H54 (cell line): ENCODE measurements around the gene POTEH.
"Not testable (repeated sequence)": the region's sequence is repeated elsewhere in the genome, so short reads cannot be mapped to it uniquely, and the experiment has no call there.

Experiments used
- DNase-seq: peaks from one replicate; pipeline ENCODE4 v3.0.0; 2011; ENCODE audit warnings: low spot score, mixed read lengths; ENCODE audit not compliant: insufficient read length
- FAIRE-seq: peaks from 3 replicates; lab custom pipeline; 2011; peaks lifted over from hg19 to GRCh38; lab: Jason Lieb, UNC

Gene POTEH

DNA sequence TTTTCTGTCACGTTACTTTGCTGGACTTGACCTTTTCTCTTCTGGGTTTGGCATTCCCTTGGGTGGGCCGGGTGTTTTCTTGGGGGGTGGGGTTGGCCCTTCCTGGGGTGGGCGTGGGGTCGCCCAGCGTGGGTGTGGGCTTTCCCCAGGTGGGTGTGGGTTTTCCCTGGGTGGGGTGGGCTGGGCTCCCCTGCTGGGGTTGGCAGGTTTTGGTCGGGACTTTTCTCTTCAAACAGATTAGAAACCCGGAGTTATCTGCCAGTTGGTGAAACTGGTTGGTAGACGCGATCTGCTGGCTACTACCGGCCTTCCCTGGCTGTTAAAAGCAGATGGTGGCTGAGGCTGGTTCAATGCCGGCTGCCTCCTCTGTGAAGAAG lies at the start of gene POTEH:
Gene POTEH, plus strand, starts transcription at position 278 of the 377 bp plus-strand sequence. Its CDS starts 52 bp downstream, at position 330.
- not testable (repeated sequence) for DNase-seq, FAIRE-seq

DNA sequence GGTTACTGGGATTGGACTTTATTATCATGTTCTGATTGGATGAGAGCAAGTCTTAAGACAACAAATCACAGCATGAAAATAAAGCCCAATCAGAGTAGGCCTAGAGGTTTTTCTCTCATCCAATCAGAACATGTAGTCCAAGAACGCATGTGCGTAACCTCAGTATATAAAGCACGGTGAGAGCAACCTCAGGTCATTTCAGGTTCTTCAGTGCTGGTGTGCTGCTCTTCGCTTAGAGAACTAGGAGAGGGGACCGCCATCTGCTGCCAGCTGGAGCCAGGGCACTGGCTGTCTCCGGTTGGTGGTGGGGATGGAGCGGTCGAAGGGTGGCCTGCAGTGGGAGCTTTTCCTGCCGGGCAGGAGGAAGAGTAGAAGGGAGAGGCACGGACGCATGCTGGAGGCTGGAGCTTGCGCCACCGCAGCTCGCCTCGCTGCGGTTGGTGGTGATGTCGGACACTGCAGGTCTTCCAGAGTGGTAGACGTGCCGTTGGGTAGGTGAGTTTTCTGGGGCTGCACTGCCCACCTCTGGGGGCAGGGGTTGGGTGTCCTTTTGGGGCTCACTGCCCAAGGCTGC lies 47.5 kb upstream of the POTEH start:
- not testable (repeated sequence) for FAIRE-seq, DNase-seq

GRCh38 chr22:15651954-15652353 lies 37.9 kb upstream of the POTEH start:
- not testable (repeated sequence) for FAIRE-seq

DNA sequence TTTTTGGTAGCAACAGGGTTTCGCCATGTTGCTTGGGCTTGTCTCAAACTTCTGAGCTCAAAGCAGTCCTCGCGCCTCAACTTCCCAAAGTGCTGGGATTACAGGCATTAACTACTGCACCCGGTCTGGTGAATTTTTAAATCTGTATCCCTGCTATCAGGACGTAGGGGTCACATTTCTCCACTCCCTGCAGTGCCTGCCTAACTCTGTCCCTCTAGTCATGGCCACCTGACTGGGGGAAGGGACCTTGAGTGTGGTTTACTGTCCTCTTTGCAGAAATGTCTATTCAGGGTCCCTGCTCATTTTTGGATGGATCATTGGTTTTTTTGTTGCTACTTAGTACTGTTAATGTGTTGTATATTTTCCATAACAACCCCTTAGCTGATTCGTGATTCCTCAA lies 37.1 kb upstream of the POTEH start:
- not testable (repeated sequence) for DNase-seq, FAIRE-seq

More at GRCh38 chr22:15651954-15652353, 37.9 kb upstream of the POTEH start:
- DNase-seq, result not testable (repeated sequence)

DNA sequence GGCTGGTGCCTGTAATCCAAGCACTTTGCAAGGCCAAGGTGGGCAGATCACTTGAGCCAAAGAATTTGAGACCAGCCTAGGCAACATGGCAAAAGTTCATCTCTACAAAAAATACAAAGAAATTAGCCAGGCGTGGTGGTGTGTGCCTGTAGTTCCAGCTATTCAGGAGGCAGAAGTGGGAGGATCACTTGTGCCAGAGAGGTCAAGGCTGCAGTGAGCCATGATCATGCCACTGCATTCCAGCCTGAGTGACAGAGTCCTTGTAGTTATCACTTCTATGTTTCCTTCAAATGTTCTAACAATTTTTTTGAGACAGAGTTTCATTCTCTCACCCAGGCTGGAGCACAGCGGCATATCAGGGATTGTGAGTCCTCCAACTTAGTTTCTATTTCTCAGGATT lies 36.6 kb upstream of the POTEH start:
- FAIRE-seq, DNase-seq: not testable (repeated sequence)

DNA sequence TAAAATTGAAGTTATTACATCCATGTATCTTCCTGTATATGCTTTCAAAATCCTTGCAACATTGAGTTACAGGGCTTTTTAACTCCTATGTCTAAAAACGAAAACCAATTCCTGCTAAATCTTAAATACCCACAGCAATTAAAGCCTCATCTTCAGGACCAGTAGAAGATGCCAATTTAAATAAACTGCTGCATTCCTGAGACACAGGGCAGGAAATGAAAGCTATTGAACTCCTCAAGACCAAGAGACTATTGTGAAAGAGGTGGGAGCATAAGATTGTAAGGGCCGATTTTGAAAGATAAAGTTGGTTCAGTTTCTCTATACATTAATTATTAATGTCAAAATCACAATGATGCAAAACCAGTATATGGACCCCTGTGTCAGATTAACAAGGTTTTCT lies 28.7 kb upstream of the POTEH start:
- FAIRE-seq, DNase-seq: not testable (repeated sequence)

DNA sequence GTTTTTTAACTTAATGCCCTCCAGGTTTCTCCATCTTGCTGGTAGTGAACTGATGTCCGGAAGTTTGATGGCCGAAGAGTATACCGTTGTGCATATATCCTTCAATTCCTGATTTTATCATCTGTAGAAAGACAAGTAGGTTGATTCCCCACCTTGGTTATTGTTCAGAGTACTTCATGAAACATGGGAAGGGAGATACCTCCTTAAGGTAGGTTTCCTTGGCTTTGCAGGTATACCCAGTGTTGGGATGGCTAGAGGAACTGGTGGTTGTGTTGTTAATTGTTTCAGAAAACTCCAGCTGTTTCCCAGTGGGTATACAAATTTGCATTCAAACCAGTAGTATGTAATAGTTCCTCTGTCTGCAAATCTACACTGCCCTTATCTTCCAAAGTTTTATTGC lies 25.1 kb upstream of the POTEH start:
- not testable (repeated sequence) for FAIRE-seq, DNase-seq

DNA sequence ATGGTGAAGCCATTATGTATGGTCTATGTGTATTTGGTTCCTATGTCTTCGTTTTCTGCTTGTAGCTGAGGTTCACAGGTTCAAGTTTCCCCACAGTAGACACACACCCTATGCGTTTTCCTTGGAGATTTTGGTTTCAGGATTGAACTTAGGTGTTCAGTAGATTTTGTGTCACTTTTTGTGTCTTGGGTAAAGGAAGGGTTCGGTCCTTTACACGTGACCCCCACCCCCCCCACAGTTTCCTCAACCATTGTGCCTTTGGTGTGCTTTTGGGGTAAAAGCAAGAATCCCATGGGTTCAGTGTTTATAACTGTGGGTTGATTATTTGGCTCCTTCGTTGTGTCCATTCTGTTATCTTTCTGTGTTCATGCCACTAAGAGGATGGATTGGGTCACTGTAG lies 24.3 kb upstream of the POTEH start:
- not testable (repeated sequence) for DNase-seq, FAIRE-seq

GRCh38 chr22:15669430-15669829 lies 20.4 kb upstream of the POTEH start:
- not testable (repeated sequence) for FAIRE-seq, DNase-seq

GRCh38 chr22:15679702-15680101 lies 10.1 kb upstream of the POTEH start:
- not testable (repeated sequence) for FAIRE-seq, DNase-seq

DNA sequence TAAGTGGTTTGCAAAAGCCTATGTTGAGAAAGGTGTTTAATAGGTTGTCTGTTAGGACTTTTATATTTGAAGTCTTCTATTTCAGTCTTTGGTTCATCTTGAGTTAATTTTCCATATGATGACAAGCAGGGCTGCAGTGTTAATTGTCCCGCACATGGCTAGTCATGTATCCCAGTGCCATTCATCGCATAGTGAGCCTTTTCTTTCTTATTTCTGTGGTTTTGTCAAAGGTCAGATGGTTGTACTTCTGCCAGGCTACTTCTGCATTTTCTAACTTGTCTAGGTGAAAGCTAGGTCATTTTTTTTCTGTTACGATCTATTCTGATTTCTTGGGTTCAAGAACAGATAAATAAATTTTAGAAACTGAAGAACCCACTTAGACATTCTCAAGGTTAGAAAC lies 5.7 kb upstream of the POTEH start:
- FAIRE-seq, DNase-seq: not testable (repeated sequence)

DNA sequence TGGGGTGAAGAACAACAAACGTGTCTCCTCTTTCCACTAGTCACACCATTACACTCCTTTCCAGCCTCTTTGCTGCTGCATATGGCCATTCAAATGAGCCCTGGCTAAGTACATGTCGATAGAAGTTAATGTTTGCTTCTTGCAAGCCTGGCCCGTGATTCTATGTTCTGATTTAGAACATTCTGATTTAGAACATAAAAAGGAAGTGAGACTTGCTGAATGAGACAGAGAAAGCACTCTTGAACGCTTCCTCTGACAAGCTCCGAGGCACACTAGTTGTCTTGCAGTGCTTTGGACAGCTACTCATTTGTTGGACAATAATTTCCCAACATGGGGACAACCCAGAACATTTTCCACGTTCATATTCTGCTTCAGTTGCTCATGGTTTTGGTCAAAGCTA lies 5.1 kb upstream of the POTEH start:
- not testable (repeated sequence) for FAIRE-seq, DNase-seq

DNA sequence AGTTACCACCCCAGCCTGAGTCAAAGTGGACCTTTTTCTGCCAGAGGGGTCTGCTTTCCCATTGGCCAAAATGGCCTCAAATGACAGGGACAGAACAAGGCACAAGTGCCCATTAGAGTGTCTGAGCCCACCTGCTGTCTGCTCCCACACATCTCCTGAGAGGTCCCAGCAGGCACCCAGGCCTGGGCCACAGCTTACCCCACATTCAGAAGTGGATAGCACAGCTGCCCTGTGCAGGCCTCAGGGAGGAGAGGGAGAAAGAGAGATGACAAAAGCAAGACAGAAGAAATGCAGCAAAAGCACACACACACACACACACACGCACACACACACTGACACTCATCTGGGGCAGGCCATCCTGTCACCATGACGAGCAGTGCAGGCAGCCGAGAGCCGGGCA lies 4.2 kb upstream of the POTEH start:
- FAIRE-seq, DNase-seq: not testable (repeated sequence)

DNA sequence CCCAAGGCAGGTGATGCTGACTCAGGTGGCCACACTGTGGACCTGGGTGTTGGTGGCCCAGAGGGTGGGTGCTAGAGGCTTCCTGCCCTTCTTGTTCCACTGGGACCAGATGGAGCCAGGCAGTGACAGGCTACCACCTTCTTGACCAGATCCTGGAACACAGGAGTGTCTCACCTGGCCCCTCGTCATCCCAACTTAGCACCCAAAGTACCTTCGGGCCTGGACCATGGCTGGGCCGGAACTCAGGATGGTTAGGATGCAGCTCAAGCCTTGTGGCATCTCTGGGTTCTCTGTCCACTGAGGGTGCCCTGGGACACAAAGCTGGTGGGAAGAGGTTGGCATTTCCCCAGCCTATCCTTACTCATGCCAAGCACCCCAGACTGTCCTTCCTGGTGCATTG lies 2.7 kb upstream of the POTEH start:
- DNase-seq, FAIRE-seq: not testable (repeated sequence)

GRCh38 chr22:15687676-15688075 lies 2.1 kb upstream of the POTEH start:
- not testable (repeated sequence) for FAIRE-seq, DNase-seq

- DNase-seq, FAIRE-seq: not testable (repeated sequence)
Observed at GRCh38 chr22:15688090-15688489, 1.7 kb upstream of the POTEH start.

GRCh38 chr22:15689012-15689748 lies 646 bp upstream of the POTEH start:
- not testable (repeated sequence) for DNase-seq, FAIRE-seq

DNA sequence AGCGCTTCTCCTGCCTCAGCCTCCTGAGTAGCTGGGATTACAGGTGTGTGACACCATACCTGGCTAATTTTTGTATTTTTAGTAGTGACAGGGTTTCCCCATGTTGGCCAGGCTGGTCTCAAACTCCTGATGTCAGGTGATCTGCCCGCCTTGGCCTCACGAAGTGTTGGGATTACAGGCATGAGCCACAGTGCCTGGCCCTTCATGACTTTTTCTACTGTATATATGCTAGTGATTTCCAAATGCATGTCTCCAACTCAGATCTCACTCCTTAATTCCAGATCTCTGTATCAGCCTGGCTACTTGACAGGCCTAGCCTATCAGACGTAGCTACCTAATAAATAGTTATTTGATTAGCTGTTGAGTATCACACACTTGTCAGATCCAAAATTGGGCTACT lies 23.8 kb downstream of the POTEH start:
- FAIRE-seq, DNase-seq: not testable (repeated sequence)

GRCh38 chr22:15714125-15714524 lies 24.3 kb downstream of the POTEH start:
- FAIRE-seq, DNase-seq: not testable (repeated sequence)

DNA sequence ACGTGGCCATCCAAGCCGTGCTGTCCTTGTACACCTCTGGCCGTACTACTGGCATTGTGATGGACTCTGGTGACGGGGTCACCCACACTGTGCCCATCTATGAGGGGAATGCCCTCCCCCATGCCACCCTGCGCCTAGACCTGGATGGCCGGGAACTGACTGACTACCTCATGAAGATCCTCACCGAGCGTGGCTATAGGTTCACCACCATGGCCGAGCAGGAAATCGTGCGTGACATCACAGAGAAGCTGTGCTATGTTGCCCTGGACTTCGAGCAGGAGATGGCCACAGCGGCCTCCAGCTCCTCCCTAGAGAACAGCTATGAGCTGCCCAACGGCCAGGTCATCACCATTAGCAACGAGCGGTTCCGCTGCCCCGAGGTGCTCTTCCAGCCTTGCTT lies 32.1 kb downstream of the POTEH start:
- not testable (repeated sequence) for DNase-seq, FAIRE-seq
